ENCODE measurements around the gene LRFN4.

GRCh38 chr11:66848671-66849500 lies 8.0 kb upstream of the LRFN4 start:
- TF ChIP-seq YY1 (IDR thresholded peaks at IDR 0.05; ENCODE audit: insufficient read depth, insufficient read length): no peak
- TF ChIP-seq ZNF274 (IDR thresholded peaks at IDR 0.05; ENCODE audit: low read depth, low read length): no peak
- TF ChIP-seq SUZ12 (IDR thresholded peaks at IDR 0.05; ENCODE audit: extremely low read depth, insufficient read depth, insufficient read length): no peak
